NB4 (cell line): ENCODE measurements around the gene CSF1.

ENCODE experiments used
- CTCF ChIP-seq: IDR thresholded peaks from one replicate; pipeline ENCODE4 v1.5.1; 2012; ENCODE audit warnings: low read depth, low read length
- MAX ChIP-seq: IDR thresholded peaks from 2 replicates; pipeline ENCODE4 v1.6.1; 2011; ENCODE audit warnings: low read depth, low read length
- POLR2A ChIP-seq: IDR thresholded peaks from 2 replicates; pipeline ENCODE4 v1.6.1; 2011; ENCODE audit warnings: mild to moderate bottlenecking; ENCODE audit not compliant: insufficient read length; ENCODE audit errors: extremely low read depth

GRCh38 chr1:109893532-109894171 is 17.0 kb upstream of the CSF1 start:
- TF ChIP-seq CTCF (no peak), POLR2A (no peak), MAX (no peak)
